Activated B cell treated with CpG ODN at 0.5 μM for 24 hours (primary cell): Measurements from ENCODE around the gene GSN. TPM values are rescaled to one million over a fixed set of nuclear protein-coding genes. Genes with fewer than 3 reads are reported as not detected.

Experiments
- ATAC-seq: fragments of 200-7000 bp; cut with Tn5 transposase; one replicate; pipeline ENCODE4 v1.10.0; 2021; ENCODE audit warnings: low read depth, mild to moderate bottlenecking, moderate library complexity
- CTCF ChIA-PET: fragments of 350-600 bp; sonication (Branson Sonifier 250); formaldehyde crosslinking; loops from one replicate; lab custom pipeline; 2021; ENCODE audit warnings: antibody characterized with exemption; lab: Charles Lee
- POLR2A ChIA-PET: fragments of 350-600 bp; sonication (Branson Sonifier 250); formaldehyde crosslinking; loops from one replicate; lab custom pipeline; 2021; ENCODE audit warnings: antibody characterized with exemption; lab: Charles Lee
- DNase-seq: peaks from one replicate; pipeline ENCODE4 v3.0.0; 2022
- H3K27ac Mint-ChIP-seq: one replicate; pipeline ENCODE4 v1.8.0; 2020; ENCODE audit warnings: mixed read lengths
- H3K27me3 Mint-ChIP-seq: one replicate; pipeline ENCODE4 v1.8.0; 2021; ENCODE audit warnings: mixed read lengths
- H3K36me3 Mint-ChIP-seq: one replicate; pipeline ENCODE4 v1.8.0; 2021; ENCODE audit warnings: low read depth, mixed read lengths
- H3K4me1 Mint-ChIP-seq: one replicate; pipeline ENCODE4 v1.8.0; 2021; ENCODE audit warnings: mixed read lengths
- H3K4me3 Mint-ChIP-seq: one replicate; pipeline ENCODE4 v1.8.0; 2020; ENCODE audit warnings: mild to moderate bottlenecking, mixed read lengths
- H3K9me3 Mint-ChIP-seq: one replicate; pipeline ENCODE4 v1.8.0; 2020; ENCODE audit warnings: mixed read lengths
- CTCF ChIP-seq: fragments of 200-600 bp; IDR thresholded peaks from one replicate; pipeline ENCODE4 v1.8.0; 2022; ENCODE audit warnings: antibody characterized with exemption, mild to moderate bottlenecking
- intact Hi-C: fragments of 100-400 bp; cut with micrococcal nuclease; formaldehyde crosslinking; loops from one replicate; pipeline ENCODE4 v1.15.1; 2024
- total RNA-seq: library from RNA; stranded (reverse); gene quantifications from 2 replicates; pipeline ENCODE4 v1.2.3, GENCODE V29; 2022

GSN gene
- total RNA-seq, 1 donor from 2014 or later: 26.5 TPM

GRCh38 chr9:121317737-121318630, 50.0 kb downstream of the GSN start:
- H3K9me3 Mint-ChIP-seq: no peaks in the 10 kb centered on the region
- no peak for TF ChIP-seq CTCF
- no peak overlapping the region for H3K4me3 Mint-ChIP-seq
- no peak for DNase-seq
- ChIA-PET POLR2A (no interaction called here), CTCF (interaction anchor here (1.0 to 8.0 kb wide), 3 partner anchors 81 to 562 kb away, joined by 3 to 243 read pairs (median 4); no protein-coding TSS in a partner anchor)
- no peak overlapping the region for H3K27ac Mint-ChIP-seq
- ATAC-seq: no peak
- H3K27me3 Mint-ChIP-seq: no peaks in the 10 kb centered on the region
- no peaks in the 10 kb centered on the region for H3K4me1 Mint-ChIP-seq
- intact Hi-C loops: no loop called here
- peaks cover 48% of the 10 kb centered on the region for H3K36me3 Mint-ChIP-seq

GRCh38 chr9:121318631-121319382, 50.8 kb downstream of the GSN start:
- Mint-ChIP-seq H3K36me3 (peaks cover 46% of the 10 kb centered on the region), H3K27me3 (no peaks in the 10 kb centered on the region), H3K9me3 (no peaks in the 10 kb centered on the region), H3K4me3 (no peak overlapping the region), H3K27ac (no peak overlapping the region), H3K4me1 (no peaks in the 10 kb centered on the region)
- ChIA-PET CTCF (interaction anchor here (1.0 to 8.0 kb wide), 20 partner anchors 9 to 563 kb away, joined by 3 to 243 read pairs (median 6); no protein-coding TSS in a partner anchor), POLR2A (no interaction called here)
- TF ChIP-seq CTCF: no peak
- DNase-seq (no peak), ATAC-seq (no peak)
- intact Hi-C loops: no loop called here

- POLR2A ChIA-PET: interaction anchor here (1.0 kb wide), 1 partner anchor 107 kb away, joined by 3 read pairs; no protein-coding TSS in a partner anchor
- no peak for TF ChIP-seq CTCF
- intact Hi-C loops: no loop called here
Measured at GRCh38 chr9:121319383-121319780, 51.4 kb downstream of the GSN start.

GRCh38 chr9:121321016-121321503, 53.1 kb downstream of the GSN start:
- DNase-seq (no peak), ATAC-seq (no peak)
- intact Hi-C loops: loop anchor here (2.0 kb wide), 1 partner anchor 214 kb away; no protein-coding TSS in a partner anchor
- H3K4me3 Mint-ChIP-seq: no peak overlapping the region
- peaks cover 54% of the 10 kb centered on the region for H3K36me3 Mint-ChIP-seq
- H3K4me1 Mint-ChIP-seq: no peaks in the 10 kb centered on the region
- no peaks in the 10 kb centered on the region for H3K9me3 Mint-ChIP-seq
- H3K27ac Mint-ChIP-seq: no peak overlapping the region
- POLR2A ChIA-PET: no interaction called here
- H3K27me3 Mint-ChIP-seq: no peaks in the 10 kb centered on the region
- CTCF ChIA-PET: interaction anchor here (1.0 to 8.0 kb wide), 13 partner anchors 14 to 340 kb away, joined by 3 to 243 read pairs (median 7); no protein-coding TSS in a partner anchor
- TF ChIP-seq CTCF: no peak

More at GRCh38 chr9:121319383-121319780, 51.4 kb downstream of the GSN start:
- no peak overlapping the region for H3K4me3 Mint-ChIP-seq
- ATAC-seq: no peak
- H3K9me3 Mint-ChIP-seq: no peaks in the 10 kb centered on the region
- no peaks in the 10 kb centered on the region for H3K27me3 Mint-ChIP-seq
- no peak for DNase-seq
- H3K27ac Mint-ChIP-seq: no peak overlapping the region
- peaks cover 40% of the 10 kb centered on the region for H3K36me3 Mint-ChIP-seq
- H3K4me1 Mint-ChIP-seq: no peaks in the 10 kb centered on the region
- CTCF ChIA-PET: interaction anchor here (0.8 to 8.0 kb wide), 38 partner anchors 10 to 564 kb away, joined by 3 to 243 read pairs (median 5); partner anchors contain the start of gene GSN
